HG03045 (cell line): Measurements from ENCODE around the gene HINT3.
"Not testable (repeated sequence)": the region's sequence is repeated elsewhere in the genome, so short reads cannot be mapped to it uniquely, and the experiment has no call there.

Source experiments
- ATAC-seq: cut with Tn5 transposase; IDR thresholded peaks from one replicate; pipeline ENCODE4 v1.9.1; 2021; ENCODE audit warnings: mild to moderate bottlenecking, moderate library complexity; ENCODE audit not compliant: unreplicated experiment

HINT3 gene

GRCh38 chr6:125939791-125940190 lies 16.8 kb upstream of the HINT3 start:
- no peak for ATAC-seq

- no peak for ATAC-seq
These were observed 16.1 kb upstream of the HINT3 start for GRCh38 chr6:125940247-125941041.

GRCh38 chr6:125942672-125943527 lies 13.7 kb upstream of the HINT3 start:
- no peak for ATAC-seq

- ATAC-seq, result no peak
These were observed 12.8 kb upstream of the HINT3 start for GRCh38 chr6:125943528-125944433.

- ATAC-seq, result no peak
These were observed 12.1 kb upstream of the HINT3 start for GRCh38 chr6:125944434-125944816.

GRCh38 chr6:125944896-125945295 lies 11.7 kb upstream of the HINT3 start:
- no peak for ATAC-seq

GRCh38 chr6:125945378-125946141 lies 11.0 kb upstream of the HINT3 start:
- no peak for ATAC-seq

GRCh38 chr6:125947615-125948014 lies 9.0 kb upstream of the HINT3 start:
- no peak for ATAC-seq

- no peak for ATAC-seq
These were observed 8.1 kb upstream of the HINT3 start for GRCh38 chr6:125948455-125948854.

- ATAC-seq, result no peak
These were observed 7.5 kb upstream of the HINT3 start for GRCh38 chr6:125949069-125949468.

GRCh38 chr6:125950293-125950692 lies 6.3 kb upstream of the HINT3 start:
- ATAC-seq, result no peak

- ATAC-seq, result not testable (repeated sequence)
These were observed 5.9 kb upstream of the HINT3 start for GRCh38 chr6:125950716-125951115.

- no peak for ATAC-seq
These were observed 5.2 kb upstream of the HINT3 start for GRCh38 chr6:125951323-125951722.

GRCh38 chr6:125952764-125953501 lies 3.6 kb upstream of the HINT3 start:
- no peak for ATAC-seq

GRCh38 chr6:125953502-125953875 lies 3.1 kb upstream of the HINT3 start:
- no peak for ATAC-seq

GRCh38 chr6:125954735-125955339 lies 1.7 kb upstream of the HINT3 start:
- no peak for ATAC-seq

- no peak for ATAC-seq
These were observed 597 bp upstream of the HINT3 start for GRCh38 chr6:125955973-125956372.

- ATAC-seq, result no peak
These were observed 772 bp downstream of the HINT3 start for GRCh38 chr6:125957391-125957693.

- ATAC-seq, result no peak
These were observed 1.3 kb downstream of the HINT3 start for GRCh38 chr6:125957845-125958244.
